ENCODE data around the gene TRIP10.
"Not testable (repeated sequence)": the region's sequence is repeated elsewhere in the genome, so short reads cannot be mapped to it uniquely, and the experiment has no call there.

TRIP10 gene

GRCh38 chr19:6796278-6796677, 56.8 kb downstream of the TRIP10 start:
- H3K9me3 ChIP-seq (ENCODE audit: control insufficient read depth, low read length): peaks cover 12% of the 10 kb centered on the region
- no peaks in the 10 kb centered on the region for H3K36me3 ChIP-seq (ENCODE audit: control insufficient read depth, insufficient read depth, low read length, severe bottlenecking)
- H3K9ac ChIP-seq (ENCODE audit: low read length): no peak overlapping the region
- H3K4me1 ChIP-seq (ENCODE audit: control insufficient read depth, insufficient read depth, low read length): peaks cover under 1% of the 10 kb centered on the region
- peaks cover 19% of the 10 kb centered on the region for H3K27me3 ChIP-seq (replicated peaks; ENCODE audit: control insufficient read depth, insufficient read depth, low read length)
- DNase-seq (ENCODE audit: low read depth): no peak
- H3K4me3 ChIP-seq (ENCODE audit: low read length): no peak overlapping the region

DNA sequence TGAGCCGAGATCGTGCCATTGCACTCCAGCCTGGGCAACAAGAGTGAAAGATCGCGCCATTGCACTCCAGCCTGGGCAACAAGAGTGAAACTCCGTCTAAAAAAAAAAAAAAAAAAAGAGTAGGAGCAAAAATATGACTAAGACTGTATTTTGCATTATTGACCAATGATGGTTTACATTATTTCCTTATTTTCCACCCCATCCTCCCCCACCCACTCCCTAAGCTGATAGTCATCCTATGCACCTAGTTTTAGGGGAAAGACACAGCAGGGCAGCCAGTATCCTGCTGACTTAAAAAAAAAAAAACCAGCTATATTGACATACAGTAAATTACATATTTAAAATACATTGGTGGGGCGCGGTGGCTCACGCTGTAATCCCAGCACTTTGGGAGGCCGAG, 58.2 kb downstream of the TRIP10 start:
- no peak for DNase-seq (ENCODE audit: low read depth)
- Histone ChIP-seq H3K9me3 (ENCODE audit: control insufficient read depth, low read length) (peaks cover 8% of the 10 kb centered on the region), H3K27me3 (replicated peaks; ENCODE audit: control insufficient read depth, insufficient read depth, low read length) (peaks cover 11% of the 10 kb centered on the region), H3K9ac (ENCODE audit: low read length) (no peak overlapping the region), H3K4me3 (ENCODE audit: low read length) (no peak overlapping the region), H3K4me1 (ENCODE audit: control insufficient read depth, insufficient read depth, low read length) (peaks cover 6% of the 10 kb centered on the region), H3K36me3 (ENCODE audit: control insufficient read depth, insufficient read depth, low read length, severe bottlenecking) (no peaks in the 10 kb centered on the region)

- H3K9ac ChIP-seq (ENCODE audit: low read length); DNase-seq (ENCODE audit: low read depth); H3K36me3 ChIP-seq (ENCODE audit: control insufficient read depth, insufficient read depth, low read length, severe bottlenecking); H3K9me3 ChIP-seq (ENCODE audit: control insufficient read depth, low read length); H3K4me3 ChIP-seq (ENCODE audit: low read length); H3K4me1 ChIP-seq (ENCODE audit: control insufficient read depth, insufficient read depth, low read length): not testable (repeated sequence)
- peaks cover 18% of the 10 kb centered on the region for H3K27me3 ChIP-seq (replicated peaks; ENCODE audit: control insufficient read depth, insufficient read depth, low read length)
These were observed 60.8 kb downstream of the TRIP10 start for GRCh38 chr19:6800160-6800790.

DNA sequence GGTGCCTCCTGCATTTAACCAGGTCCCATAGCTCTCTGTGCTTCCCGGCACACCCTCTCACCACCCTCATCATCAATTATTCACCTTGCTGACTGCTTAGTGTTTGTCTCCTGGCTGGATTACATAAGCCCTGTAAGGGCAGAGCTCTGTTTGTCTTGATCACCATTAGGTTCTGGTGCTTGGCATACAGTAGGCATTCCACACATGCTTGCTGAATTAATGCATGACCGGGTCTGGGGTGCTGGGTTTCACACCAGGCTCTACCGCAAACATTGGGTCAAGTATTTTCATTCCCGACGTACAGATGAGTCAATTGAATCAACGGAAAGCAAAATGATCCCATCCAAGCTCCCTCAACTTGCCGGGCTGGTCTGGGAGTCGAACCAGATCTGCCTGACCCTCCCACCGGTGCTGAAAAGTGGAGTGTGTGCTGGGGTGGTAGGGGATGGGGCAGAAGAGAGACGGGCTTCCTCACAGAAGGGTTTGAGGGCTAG, 61.6 kb downstream of the TRIP10 start:
- Histone ChIP-seq H3K4me1 (ENCODE audit: control insufficient read depth, insufficient read depth, low read length) (peaks cover 6% of the 10 kb centered on the region), H3K36me3 (ENCODE audit: control insufficient read depth, insufficient read depth, low read length, severe bottlenecking) (no peaks in the 10 kb centered on the region), H3K9me3 (ENCODE audit: control insufficient read depth, low read length) (no peaks in the 10 kb centered on the region), H3K27me3 (replicated peaks; ENCODE audit: control insufficient read depth, insufficient read depth, low read length) (peaks cover 18% of the 10 kb centered on the region), H3K4me3 (ENCODE audit: low read length) (peak overlapping the region; percentile 35), H3K9ac (ENCODE audit: low read length) (no peak overlapping the region)
- DNase-seq (ENCODE audit: low read depth): no peak

Data from adipocyte (in vitro differentiated cells).